Measurements from ENCODE around the gene MUC5AC. TPM values are rescaled to one million over a fixed set of nuclear protein-coding genes. Genes with fewer than 3 reads are reported as not detected.

The MUC5AC gene
- total and polyA plus RNA-seq, 2 experiments from 2014 or later, result not detected

DNA sequence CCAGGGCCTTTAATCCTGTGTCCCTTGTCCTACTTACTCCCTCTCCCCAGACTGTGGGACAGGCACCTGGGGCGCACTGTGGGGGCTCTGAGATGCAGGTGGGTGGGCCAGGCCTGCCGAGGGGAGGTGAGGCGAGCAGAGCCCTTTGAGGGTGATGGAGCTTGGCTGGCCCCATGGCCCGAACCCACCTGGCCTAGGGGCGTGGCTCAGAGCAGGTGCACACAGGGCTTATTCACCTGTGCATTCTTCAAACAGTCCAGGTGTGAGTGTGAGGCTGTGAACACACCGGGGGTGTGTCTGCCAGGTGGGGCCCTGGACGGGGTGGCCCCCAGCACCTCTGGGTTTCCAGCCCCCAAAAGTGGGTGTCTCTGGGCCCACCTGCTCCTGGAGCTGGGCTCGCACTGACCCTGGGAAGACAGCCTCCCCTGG, 9.0 kb upstream of the MUC5AC start:
- Histone ChIP-seq H3K9me3 (ENCODE audit: low read depth) (no peaks in the 10 kb centered on the region), H3K27ac (no peak overlapping the region), H3K27me3 (no peaks in the 10 kb centered on the region), H3K4me1 (ENCODE audit: low read depth) (no peaks in the 10 kb centered on the region), H3K4me3 (no peak overlapping the region), H3K36me3 (no peaks in the 10 kb centered on the region)
- TF ChIP-seq, protein P1, sequence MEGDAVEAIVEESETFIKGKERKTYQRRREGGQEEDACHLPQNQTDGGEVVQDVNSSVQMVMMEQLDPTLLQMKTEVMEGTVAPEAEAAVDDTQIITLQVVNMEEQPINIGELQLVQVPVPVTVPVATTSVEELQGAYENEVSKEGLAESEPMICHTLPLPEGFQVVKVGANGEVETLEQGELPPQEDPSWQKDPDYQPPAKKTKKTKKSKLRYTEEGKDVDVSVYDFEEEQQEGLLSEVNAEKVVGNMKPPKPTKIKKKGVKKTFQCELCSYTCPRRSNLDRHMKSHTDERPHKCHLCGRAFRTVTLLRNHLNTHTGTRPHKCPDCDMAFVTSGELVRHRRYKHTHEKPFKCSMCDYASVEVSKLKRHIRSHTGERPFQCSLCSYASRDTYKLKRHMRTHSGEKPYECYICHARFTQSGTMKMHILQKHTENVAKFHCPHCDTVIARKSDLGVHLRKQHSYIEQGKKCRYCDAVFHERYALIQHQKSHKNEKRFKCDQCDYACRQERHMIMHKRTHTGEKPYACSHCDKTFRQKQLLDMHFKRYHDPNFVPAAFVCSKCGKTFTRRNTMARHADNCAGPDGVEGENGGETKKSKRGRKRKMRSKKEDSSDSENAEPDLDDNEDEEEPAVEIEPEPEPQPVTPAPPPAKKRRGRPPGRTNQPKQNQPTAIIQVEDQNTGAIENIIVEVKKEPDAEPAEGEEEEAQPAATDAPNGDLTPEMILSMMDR (IDR thresholded peaks at IDR 0.05; ENCODE audit: low read depth, low read length), result no peak
- DNase-seq (ENCODE audit: low read depth in 1 of 2, low spot score in 1 of 2), result no peak

DNA sequence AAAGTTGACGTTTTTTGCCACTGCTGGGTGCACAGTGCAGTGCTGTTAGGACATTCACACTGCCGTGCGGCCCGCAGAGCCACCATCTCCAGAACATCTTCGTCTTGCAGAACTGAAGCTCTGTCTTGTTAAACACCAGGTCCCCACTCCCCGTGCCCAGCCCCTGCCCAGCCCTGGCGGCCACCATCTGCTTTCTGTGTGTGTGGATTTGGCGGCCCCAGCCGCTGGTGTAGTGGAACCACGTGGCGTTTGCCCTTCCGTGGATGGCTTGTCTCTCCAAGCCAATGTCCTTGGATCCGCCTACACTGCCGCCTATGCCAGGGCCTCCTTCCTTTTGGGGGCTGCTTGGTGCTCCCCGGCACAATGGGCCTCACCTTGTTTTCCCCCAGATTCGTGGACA, 8.2 kb upstream of the MUC5AC start:
- H3K27me3 ChIP-seq, result no peaks in the 10 kb centered on the region
- H3K9me3 ChIP-seq (ENCODE audit: low read depth), result no peaks in the 10 kb centered on the region
- H3K36me3 ChIP-seq, result no peaks in the 10 kb centered on the region
- no peak for DNase-seq (ENCODE audit: low read depth in 1 of 2, low spot score in 1 of 2)
- no peak overlapping the region for H3K27ac ChIP-seq
- H3K4me1 ChIP-seq (ENCODE audit: low read depth), result no peaks in the 10 kb centered on the region
- TF ChIP-seq, protein P1 (IDR thresholded peaks at IDR 0.05; ENCODE audit: low read depth, low read length), result no peak
- H3K4me3 ChIP-seq, result no peak overlapping the region

DNA sequence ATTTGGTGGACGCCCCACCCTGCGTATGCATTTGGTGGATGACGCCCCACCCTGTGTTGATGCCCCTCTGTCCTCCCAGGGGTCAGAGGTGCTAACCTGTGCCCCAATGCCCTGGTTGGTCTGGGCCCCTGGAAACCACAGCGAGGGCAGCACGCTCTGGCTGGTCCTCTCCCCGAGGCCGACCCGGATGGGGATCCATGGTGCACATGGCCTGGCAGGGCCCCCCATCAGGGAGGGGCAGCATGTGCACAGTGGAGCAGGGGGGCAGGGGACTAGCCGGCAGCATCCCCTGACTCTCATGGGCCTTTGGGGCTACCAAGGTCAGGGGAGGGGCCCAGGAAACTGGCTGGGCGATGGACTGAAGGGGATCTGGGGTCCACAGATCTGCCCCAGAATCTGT, 7.6 kb upstream of the MUC5AC start:
- H3K4me3 ChIP-seq, result no peak overlapping the region
- no peaks in the 10 kb centered on the region for H3K36me3 ChIP-seq
- DNase-seq (ENCODE audit: low read depth in 1 of 2, low spot score in 1 of 2), result no peak
- H3K4me1 ChIP-seq (ENCODE audit: low read depth), result no peaks in the 10 kb centered on the region
- H3K27ac ChIP-seq, result no peak overlapping the region
- TF ChIP-seq, protein P1 (IDR thresholded peaks at IDR 0.05; ENCODE audit: low read depth, low read length), result no peak
- no peaks in the 10 kb centered on the region for H3K27me3 ChIP-seq
- H3K9me3 ChIP-seq (ENCODE audit: low read depth), result no peaks in the 10 kb centered on the region

DNA sequence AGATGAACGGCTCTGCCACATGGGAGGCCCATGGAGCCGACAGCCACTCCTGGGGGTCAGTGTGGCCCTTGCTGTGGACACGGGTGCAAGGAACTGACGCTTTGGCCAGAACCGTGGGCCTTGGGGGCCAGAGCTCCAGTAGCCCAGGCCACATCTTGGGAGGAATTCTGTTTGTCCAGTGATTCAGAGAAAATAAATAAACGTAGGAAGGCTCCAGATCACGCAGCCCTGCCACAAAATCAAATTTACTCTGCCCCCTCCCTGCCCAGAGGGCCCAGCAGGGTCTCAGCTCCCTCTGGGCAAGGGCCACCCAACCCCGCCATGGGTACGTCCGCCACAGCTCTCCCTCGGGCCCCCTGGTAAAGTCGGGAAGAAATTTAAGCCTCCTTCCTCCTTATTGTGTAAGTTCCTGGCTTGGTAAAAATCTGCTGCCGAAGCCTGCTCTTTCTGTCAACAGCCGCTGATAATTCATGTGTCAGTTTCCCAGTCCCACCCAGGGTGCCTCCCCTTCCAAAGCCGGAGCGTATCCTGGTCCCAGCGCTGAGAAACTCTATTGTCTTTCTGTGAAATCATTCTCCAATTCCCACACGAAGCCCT, 6.9 kb upstream of the MUC5AC start:
- no peaks in the 10 kb centered on the region for H3K27me3 ChIP-seq
- H3K4me3 ChIP-seq, result no peak overlapping the region
- no peak overlapping the region for H3K27ac ChIP-seq
- DNase-seq (ENCODE audit: low read depth in 1 of 2, low spot score in 1 of 2), result peak in 1 of 2 donors; percentile 83
- no peaks in the 10 kb centered on the region for H3K36me3 ChIP-seq
- no peaks in the 10 kb centered on the region for H3K9me3 ChIP-seq (ENCODE audit: low read depth)
- TF ChIP-seq, protein P1 (IDR thresholded peaks at IDR 0.05; ENCODE audit: low read depth, low read length), result no peak
- no peaks in the 10 kb centered on the region for H3K4me1 ChIP-seq (ENCODE audit: low read depth)

DNA sequence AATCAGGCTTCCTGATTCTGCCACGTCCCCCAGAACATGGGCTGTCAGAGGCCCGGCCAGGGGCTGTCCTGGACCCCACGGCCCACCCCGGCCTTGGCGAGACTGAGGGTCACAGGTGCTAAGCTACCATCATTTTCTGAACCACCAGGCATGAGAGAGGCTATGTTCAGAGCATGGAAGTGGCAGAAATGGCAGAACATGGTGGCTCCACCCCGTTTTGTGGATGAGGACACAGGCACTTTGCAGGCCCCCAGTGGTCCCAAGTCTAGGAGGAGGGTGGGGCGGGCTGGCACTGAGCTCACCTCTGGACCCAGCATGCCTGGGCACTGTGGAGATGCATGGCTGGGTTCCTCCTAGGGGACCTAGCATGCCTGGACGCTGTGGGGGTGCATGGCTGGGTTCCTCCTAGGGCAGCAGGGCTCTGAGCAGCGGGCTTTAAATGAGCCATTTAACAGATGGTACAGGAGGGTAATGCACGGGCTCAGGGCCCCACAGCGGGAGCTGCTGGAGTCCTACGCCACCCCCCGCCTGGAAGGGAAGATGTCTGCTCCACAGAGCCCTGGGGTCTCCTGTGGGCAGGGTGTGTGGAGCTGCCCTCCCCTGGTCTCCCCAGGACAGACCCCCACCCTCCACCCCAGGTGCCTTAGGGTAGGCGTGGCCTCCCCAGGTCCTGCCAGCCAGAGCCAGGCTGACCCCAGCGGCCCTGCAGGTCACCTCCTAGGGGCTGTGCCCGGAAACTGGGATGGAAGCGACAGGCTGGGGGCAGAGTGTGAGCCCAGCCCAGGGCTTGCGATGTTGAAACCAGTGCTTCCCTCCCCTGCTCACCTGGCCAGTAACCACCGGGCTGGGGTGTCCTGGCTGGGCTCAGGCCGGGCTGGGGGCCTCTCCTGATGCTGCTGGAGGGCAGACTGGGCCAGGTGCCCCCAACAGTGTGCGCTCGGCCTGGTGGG, 6.1 kb upstream of the MUC5AC start:
- Histone ChIP-seq H3K9me3 (ENCODE audit: low read depth) (no peaks in the 10 kb centered on the region), H3K36me3 (no peaks in the 10 kb centered on the region), H3K27me3 (no peaks in the 10 kb centered on the region), H3K4me1 (ENCODE audit: low read depth) (no peaks in the 10 kb centered on the region), H3K27ac (no peak overlapping the region), H3K4me3 (no peak overlapping the region)
- DNase-seq (ENCODE audit: low read depth in 1 of 2, low spot score in 1 of 2), result no peak
- TF ChIP-seq, protein P1 (IDR thresholded peaks at IDR 0.05; ENCODE audit: low read depth, low read length), result no peak

All from cardiac muscle cell (in vitro differentiated cells and primary cell).